Measurements from ENCODE around the gene PRR14L.

The PRR14L gene

DNA sequence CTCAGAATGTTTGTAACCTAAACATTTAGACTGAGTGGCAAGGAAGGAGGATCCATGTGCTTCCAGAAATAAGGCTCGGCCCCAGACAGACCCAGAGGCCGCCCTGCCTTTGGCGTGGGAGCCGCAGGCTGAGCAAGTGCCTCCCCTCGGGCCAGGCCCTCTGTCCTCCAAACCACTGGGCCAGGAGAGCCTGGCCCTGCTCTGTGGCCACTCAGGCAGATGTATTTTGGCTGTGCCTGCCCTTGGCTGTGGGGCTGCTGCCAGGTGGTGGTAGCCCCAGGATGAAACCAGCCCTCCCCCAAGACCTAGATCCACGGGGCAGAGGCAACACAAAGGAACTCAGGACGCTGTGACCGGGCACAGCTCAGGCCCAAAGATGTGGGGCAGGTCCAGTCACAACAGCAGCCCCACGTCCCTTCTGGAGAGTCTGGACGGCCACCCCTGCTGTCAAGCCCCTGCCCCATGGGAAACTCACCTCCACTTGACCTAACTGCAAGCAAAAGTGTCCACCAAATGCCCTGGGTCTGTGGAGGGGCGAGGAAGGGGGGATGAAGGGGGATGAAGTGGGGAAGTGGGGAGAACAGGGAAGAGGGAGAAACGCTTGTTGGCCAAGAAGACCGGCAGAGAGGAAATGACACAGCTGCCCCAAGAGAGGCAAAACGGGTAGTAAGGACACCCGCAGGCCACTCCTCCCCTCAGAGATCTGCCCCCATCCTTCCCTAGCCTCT lies 111.9 kb downstream of the PRR14L start:
- no peak for DNase-seq

GRCh38 chr22:31637447-31637890 lies 112.5 kb downstream of the PRR14L start:
- DNase-seq = no peak

- DNase-seq = no peak
These were observed 114.2 kb downstream of the PRR14L start for GRCh38 chr22:31635638-31636306.

DNA sequence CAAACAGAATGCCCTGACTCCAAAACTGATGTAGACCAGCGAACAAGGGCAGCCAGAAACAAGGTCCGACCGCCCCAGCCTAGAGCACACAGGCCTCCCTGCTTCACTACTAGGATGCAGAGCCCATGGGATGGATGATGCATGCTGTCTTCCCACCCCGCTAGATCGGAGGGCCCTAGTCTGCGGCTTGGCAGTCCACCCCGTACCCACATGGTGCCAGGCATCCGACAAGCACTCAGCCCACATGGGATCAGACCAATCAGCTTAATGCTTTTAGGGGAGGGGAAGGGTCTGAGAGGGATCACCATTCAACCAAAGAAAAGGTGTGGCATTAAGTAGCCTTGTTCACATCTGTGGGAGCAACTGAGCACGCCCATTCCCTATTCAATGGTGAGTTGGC lies 118.5 kb downstream of the PRR14L start:
- no peak for DNase-seq

Data from activated CD4-positive, alpha-beta T cell treated with anti-CD3 and anti-CD28 coated beads for 1 hour (primary cell).